IMR-90 (cell line): Measurements from ENCODE around the gene SLC6A13.

Source experiments
- BHLHE40 ChIP-seq: fragments of 150-350 bp; IDR thresholded peaks from 2 replicates; pipeline ENCODE4 v1.6.1; 2016; ENCODE audit warnings: mild to moderate bottlenecking, low read depth, low read length
- TF ChIP-seq, protein P1 (sequence below): conservative IDR thresholded peaks from 2 replicates; pipeline ENCODE4 v1.5.1; 2012; ENCODE audit warnings: mild to moderate bottlenecking, low read depth, low read length, improper control_type of control experiment

DNA sequence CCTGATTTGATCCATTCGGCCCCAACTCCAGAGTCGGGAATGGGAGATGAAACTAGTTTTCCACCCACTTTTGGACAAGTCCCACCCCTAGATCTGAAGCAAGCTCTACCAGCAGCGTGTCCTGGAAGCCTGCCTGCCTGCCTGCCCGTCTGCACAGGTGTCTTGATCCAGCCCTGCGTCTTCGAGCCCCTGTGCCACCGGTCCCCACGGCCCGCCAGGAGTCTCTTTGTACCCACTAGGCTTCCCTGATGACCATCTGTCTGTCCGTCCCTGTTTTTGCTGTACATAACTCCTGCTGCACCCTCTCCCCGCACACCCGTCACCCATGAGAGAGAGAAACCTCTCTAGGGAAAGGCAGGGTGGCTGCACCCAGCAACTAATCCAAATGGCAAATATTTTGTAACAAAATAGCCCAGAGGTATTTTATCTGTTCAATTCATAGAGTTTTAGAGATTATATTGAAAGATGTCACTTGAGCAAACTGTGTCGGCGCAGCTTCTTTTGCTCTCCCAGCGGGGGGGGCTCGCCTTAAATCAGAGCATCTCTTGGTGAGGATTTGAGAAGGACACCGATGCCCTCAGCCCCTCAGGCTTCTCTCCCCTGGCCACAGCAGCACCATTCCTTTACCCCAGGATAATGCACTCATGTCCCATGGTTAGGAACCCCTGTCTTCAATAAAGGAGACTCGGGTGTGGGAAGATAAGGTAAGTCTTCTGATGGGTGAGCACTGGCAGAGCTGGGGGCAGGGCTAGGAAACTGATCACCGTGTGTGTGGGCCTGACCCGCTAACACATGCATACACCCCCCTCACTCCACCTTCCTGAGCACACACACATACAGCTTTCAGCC lies 84.4 kb downstream of the SLC6A13 start:
- TF ChIP-seq, protein P1, sequence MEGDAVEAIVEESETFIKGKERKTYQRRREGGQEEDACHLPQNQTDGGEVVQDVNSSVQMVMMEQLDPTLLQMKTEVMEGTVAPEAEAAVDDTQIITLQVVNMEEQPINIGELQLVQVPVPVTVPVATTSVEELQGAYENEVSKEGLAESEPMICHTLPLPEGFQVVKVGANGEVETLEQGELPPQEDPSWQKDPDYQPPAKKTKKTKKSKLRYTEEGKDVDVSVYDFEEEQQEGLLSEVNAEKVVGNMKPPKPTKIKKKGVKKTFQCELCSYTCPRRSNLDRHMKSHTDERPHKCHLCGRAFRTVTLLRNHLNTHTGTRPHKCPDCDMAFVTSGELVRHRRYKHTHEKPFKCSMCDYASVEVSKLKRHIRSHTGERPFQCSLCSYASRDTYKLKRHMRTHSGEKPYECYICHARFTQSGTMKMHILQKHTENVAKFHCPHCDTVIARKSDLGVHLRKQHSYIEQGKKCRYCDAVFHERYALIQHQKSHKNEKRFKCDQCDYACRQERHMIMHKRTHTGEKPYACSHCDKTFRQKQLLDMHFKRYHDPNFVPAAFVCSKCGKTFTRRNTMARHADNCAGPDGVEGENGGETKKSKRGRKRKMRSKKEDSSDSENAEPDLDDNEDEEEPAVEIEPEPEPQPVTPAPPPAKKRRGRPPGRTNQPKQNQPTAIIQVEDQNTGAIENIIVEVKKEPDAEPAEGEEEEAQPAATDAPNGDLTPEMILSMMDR = no peak
- TF ChIP-seq BHLHE40 = no peak
